Large intestine (tissue), 3 donors: ENCODE results near the gene SNRNP200. TPM values are rescaled to one million over a fixed set of nuclear protein-coding genes. Genes with fewer than 3 reads are reported as not detected.
A peak's percentile ranks its signal among the peaks of the same experiment; 100 is the strongest.
"Not testable (repeated sequence)": the region's sequence is repeated elsewhere in the genome, so short reads cannot be mapped to it uniquely, and the experiment has no call there.

Source experiments
- DNase-seq, 2 donors: peaks; one replicate each; pipeline versions ENCODE4 v3.0.0 to v3.0.0-alpha.2; 2013
- H3K27ac ChIP-seq: one replicate; pipeline ENCODE4 v1.5.1; 2013; ENCODE audit warnings: low read length
- H3K27me3 ChIP-seq: 2 replicates; pipeline ENCODE4 v1.6.1; 2013; ENCODE audit warnings: low read length; ENCODE audit not compliant: control insufficient read depth, insufficient read depth
- H3K36me3 ChIP-seq: 2 replicates; pipeline ENCODE4 v1.6.1; 2013; ENCODE audit warnings: low read length; ENCODE audit not compliant: control insufficient read depth, insufficient read depth
- H3K4me1 ChIP-seq: one replicate; pipeline ENCODE4 v1.6.1; 2013; ENCODE audit warnings: low read length; ENCODE audit not compliant: control insufficient read depth, insufficient read depth
- H3K4me3 ChIP-seq: one replicate; pipeline ENCODE4 v1.5.1; 2013; ENCODE audit warnings: low read length
- H3K9me3 ChIP-seq: one replicate; pipeline ENCODE4 v1.6.1; 2013; ENCODE audit warnings: mild to moderate bottlenecking, low read depth, low read length, moderate library complexity; ENCODE audit not compliant: control insufficient read depth
- WGBS: methylation state at CpG from one replicate; pipeline ENCODE4 v1.1.5; 2013; ENCODE audit warnings: low lambda C conversion rate; ENCODE audit not compliant: insufficient coverage; 5-methylcytosine and 5-hydroxymethylcytosine counted together
- polyA plus RNA-seq: library from polyadenylated mRNA; unstranded; fragments of 120-200 nt; gene quantifications from one replicate; pipeline ENCODE4 v1.2.1, GENCODE V29; 2013

SNRNP200 gene
- polyA plus RNA-seq, 1 donor: 158 TPM

DNA sequence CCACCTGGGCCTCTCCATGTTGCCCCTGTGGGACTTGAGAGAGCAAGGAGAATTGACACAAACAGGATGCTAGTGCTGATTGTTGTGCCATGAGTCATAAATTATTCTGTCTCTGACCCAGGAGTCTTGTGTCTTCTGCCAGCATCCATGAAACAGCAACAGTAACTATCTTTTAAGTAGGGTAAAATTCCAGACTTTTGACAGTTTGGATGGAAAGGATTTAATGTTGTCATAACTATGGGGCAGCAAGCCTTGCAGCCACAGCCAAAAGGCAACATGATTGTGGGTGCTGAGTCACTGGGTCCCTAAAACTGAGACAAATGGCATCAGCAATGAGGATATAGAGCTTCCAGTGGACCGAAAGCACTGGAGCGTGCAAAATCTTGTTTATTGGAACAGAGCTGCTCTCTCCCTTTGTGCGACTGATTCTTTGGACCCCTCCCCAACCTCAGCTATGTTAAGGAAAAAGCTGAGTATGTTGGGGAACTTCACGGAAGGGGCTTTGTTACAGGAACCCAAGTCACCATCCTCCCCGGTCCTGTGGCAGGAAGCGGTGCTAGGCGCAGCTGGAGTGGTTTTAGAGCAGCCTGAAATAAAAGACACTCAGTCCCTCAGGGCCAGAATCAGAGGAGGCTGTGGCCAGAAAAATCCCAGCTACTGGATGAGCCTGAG lies 10.2 kb upstream of the SNRNP200 start:
- H3K27ac ChIP-seq: no peak overlapping the region
- H3K9me3 ChIP-seq: no peaks in the 10 kb centered on the region
- DNase-seq: no peak
- H3K4me1 ChIP-seq: no peaks in the 10 kb centered on the region
- peaks cover 32% of the 10 kb centered on the region for H3K27me3 ChIP-seq
- no CpG with 5 or more reads among the region's 7 CpGs for WGBS
- H3K36me3 ChIP-seq: no peaks in the 10 kb centered on the region
- no peak overlapping the region for H3K4me3 ChIP-seq

DNA sequence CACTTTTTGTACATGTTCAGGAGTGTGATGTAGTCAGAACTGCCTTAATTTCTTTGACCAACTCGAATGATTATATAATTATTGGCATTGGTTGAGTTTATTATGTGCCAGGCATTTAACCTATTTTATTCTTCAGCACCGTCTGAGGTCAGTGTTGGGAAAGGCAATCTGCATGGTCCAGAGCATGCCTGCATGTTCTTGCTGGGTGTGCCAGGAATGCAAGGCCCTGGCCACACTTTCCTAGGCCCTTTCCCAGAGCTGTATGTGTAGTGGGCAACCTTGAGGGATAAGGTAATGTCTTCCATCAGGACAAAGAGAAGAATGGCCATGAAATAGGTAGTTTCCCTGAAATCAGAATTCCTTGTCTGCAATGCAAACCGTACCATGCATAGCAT lies 9.7 kb upstream of the SNRNP200 start:
- H3K4me1 ChIP-seq: no peaks in the 10 kb centered on the region
- no peaks in the 10 kb centered on the region for H3K9me3 ChIP-seq
- no peak overlapping the region for H3K4me3 ChIP-seq
- WGBS: no CpG with 5 or more reads among the region's 3 CpGs
- peaks cover 28% of the 10 kb centered on the region for H3K27me3 ChIP-seq
- no peak for DNase-seq
- no peak overlapping the region for H3K27ac ChIP-seq
- H3K36me3 ChIP-seq: no peaks in the 10 kb centered on the region

DNA sequence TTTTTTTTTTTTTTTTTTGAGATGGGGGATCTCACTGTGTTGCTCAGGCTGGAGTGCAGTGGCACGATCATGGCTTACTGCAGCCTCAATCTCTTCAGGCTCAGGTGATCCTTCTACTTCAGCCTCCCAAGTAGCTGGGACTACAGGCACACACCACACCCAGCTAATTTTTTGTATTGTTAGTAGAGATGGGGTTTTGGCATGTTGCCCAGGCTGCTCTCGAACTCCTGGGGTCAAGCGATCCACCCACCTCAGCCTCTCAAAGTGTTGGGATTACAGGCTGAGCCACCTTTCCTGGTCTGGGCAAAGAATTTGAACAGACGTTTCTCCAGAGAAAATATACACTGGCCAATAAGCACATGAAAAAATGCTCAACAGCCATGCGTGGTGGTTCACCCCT lies 2.9 kb upstream of the SNRNP200 start:
- Histone ChIP-seq H3K27ac (no peak overlapping the region), H3K9me3 (no peaks in the 10 kb centered on the region), H3K36me3 (peaks cover 7% of the 10 kb centered on the region), H3K27me3 (no peaks in the 10 kb centered on the region), H3K4me1 (peaks cover 8% of the 10 kb centered on the region), H3K4me3 (no peak overlapping the region)
- WGBS: 90% methylated on average over 2 of the region's 5 CpGs
- no peak for DNase-seq

DNA sequence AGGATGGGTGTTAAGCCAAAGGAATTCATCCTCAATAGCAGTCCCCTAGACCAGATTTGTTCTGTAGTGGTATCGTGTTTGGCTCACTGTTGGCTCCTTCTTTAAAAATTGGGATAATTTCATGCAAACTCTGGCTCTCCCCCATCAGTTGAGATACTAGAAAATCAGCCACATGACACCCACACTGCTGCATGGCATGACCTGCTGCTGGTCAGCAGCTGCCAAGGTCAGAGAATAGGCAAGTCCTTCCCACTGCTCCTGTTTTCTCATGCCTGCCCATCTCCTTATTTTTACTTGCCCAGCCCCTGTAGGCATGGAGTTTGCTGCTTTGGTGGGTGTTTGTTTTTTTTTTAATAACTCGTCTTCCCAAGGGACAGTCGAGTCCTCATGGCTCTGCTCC lies 1.0 kb upstream of the SNRNP200 start:
- H3K36me3 ChIP-seq: peaks cover 25% of the 10 kb centered on the region
- H3K9me3 ChIP-seq: no peaks in the 10 kb centered on the region
- peak overlapping the region; percentile 94 for H3K4me3 ChIP-seq
- no peak overlapping the region for H3K27ac ChIP-seq
- H3K27me3 ChIP-seq: no peaks in the 10 kb centered on the region
- DNase-seq: no peak
- peaks cover 8% of the 10 kb centered on the region for H3K4me1 ChIP-seq
- no CpG with 5 or more reads among the region's 3 CpGs for WGBS

DNA sequence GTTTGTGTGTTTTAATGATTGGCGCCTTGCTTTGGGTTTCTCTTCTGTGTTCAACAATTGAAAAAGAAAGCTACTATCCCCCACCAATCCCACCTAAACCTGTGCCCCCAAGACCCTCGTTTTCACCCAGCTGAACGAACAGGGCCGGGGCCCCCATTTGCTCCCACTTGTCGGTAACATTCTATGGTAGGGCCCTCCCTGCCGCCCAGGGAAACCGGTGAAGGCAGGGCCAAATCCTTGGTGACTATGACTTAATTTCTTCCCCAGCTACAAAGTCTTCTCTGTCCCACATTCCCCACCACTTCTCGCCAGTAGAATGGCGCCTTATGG lies 598 bp upstream of the SNRNP200 start:
- Histone ChIP-seq H3K36me3 (peaks cover 29% of the 10 kb centered on the region), H3K4me1 (peaks cover 8% of the 10 kb centered on the region), H3K27ac (peak overlapping the region; percentile 85), H3K27me3 (no peaks in the 10 kb centered on the region), H3K9me3 (no peaks in the 10 kb centered on the region), H3K4me3 (peak overlapping the region; percentile 94)
- WGBS: no CpG with 5 or more reads among the region's 9 CpGs
- DNase-seq: no peak

DNA sequence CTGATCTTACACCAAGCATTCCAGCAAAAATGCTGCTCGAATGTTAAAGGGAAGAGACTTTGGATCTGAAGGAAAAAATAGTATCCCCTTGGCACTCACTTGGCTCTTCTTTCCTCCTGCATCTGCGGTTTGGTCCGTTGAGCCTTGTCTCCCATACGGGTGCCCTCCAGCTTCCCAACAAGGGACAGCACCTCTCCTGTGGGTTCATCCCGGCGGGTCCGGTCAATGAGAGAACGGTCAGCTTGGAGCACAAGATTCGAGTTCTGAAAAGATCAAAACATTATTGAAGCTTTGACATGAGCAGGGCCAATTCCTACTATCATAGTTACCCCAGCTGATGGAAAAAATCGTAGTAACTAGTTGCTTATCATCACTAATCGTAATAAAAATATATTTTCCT lies 740 bp downstream of the SNRNP200 start:
- H3K4me1 ChIP-seq: peaks cover 8% of the 10 kb centered on the region
- H3K36me3 ChIP-seq: peaks cover 38% of the 10 kb centered on the region
- no CpG with 5 or more reads among the region's 11 CpGs for WGBS
- peak overlapping the region; percentile 85 for H3K27ac ChIP-seq
- DNase-seq: no peak
- H3K4me3 ChIP-seq: peak overlapping the region; percentile 94
- no peaks in the 10 kb centered on the region for H3K9me3 ChIP-seq
- no peaks in the 10 kb centered on the region for H3K27me3 ChIP-seq

DNA sequence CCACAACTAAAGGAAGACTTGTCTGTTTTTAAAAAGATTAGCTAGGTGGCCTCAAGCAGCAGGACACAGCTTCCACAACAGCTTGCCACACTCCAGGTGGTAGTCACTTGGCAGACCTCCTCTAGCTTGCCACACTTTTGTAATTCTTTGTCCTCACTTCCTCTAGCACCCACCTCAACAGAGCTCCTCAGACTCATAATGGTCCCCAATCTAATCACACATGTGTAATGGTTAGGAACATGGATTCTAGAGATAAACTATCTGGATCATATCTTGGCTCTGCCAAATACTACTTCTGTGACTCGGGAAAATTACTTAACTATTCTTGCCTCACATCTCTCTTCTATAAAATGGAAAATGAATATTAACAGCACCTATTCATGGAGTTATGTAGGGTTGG lies 3.5 kb downstream of the SNRNP200 start:
- no CpG with 5 or more reads among the region's 1 CpG for WGBS
- DNase-seq: no peak
- Histone ChIP-seq H3K27me3 (no peaks in the 10 kb centered on the region), H3K9me3 (no peaks in the 10 kb centered on the region), H3K36me3 (peaks cover 65% of the 10 kb centered on the region), H3K4me1 (peaks cover 8% of the 10 kb centered on the region), H3K27ac (no peak overlapping the region), H3K4me3 (no peak overlapping the region)

DNA sequence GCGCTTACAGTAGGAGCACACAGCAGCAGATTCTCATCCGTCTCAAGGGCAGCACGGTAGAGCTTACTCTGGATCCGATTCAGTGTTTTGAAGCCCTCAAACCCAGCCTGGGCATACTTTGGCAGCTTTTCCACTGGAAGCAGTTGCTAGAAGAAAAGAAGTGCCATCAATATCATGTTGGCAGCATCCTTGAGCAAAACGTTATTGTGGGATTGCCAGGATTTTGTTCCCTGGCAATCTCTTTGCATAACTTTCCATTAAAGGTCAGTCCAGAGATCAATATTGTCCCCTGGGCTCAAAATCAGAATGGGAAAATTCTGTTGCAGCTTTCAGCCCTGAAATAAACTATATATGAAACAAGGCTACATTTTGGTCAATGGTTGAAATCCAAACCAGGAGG lies 8.4 kb downstream of the SNRNP200 start:
- no CpG with 5 or more reads among the region's 5 CpGs for WGBS
- H3K27me3 ChIP-seq: no peaks in the 10 kb centered on the region

DNA sequence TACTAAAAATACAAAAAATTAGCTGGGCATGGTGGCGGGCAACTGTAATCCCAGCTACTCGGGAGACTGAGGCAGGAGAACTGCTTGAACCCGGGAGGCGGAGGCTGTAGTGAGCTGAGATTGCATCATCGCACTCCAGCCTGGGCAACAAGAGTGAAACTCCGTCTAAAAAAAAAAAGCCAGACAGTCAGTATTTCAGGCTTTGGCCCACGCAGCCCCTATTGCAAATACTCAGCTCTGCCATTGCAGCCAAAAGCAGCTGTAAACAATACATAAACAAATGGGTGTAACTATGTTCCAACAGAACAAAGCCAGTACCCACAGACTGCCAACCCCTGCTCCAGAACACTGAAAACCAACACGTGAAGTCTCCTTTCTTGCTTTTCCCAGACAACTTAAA lies 11.1 kb downstream of the SNRNP200 start:
- no CpG with 5 or more reads among the region's 8 CpGs for WGBS

More for the DNA sequence above, 8.4 kb downstream of the SNRNP200 start:
- no peak overlapping the region for H3K27ac ChIP-seq
- no peak for DNase-seq
- peaks cover 93% of the 10 kb centered on the region for H3K36me3 ChIP-seq
- H3K4me3 ChIP-seq: no peak overlapping the region
- no peaks in the 10 kb centered on the region for H3K4me1 ChIP-seq
- H3K9me3 ChIP-seq: no peaks in the 10 kb centered on the region

DNA sequence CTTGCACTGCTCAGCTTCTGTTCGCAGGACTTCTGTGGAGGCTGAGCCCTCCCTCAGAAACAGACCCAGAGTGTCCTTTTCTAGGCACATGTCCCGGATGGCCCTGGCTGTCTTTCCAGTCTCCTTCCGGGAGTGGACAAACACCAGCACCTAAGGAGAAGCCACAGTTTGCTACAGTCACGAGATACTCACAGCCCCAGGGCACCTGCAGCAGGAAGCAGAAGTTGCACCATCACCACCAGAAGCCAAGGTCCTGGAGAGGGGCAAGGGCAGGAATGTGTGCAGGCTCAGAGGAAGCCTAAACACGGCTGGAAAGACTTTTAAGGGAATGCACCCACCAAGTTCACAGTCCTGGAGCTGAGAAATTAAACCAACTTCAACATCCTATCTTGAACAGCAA lies 13.6 kb downstream of the SNRNP200 start:
- no peaks in the 10 kb centered on the region for H3K27me3 ChIP-seq
- no peak for DNase-seq
- no peak overlapping the region for H3K27ac ChIP-seq
- no peak overlapping the region for H3K4me3 ChIP-seq
- H3K36me3 ChIP-seq: peaks cover 97% of the 10 kb centered on the region
- H3K9me3 ChIP-seq: no peaks in the 10 kb centered on the region
- H3K4me1 ChIP-seq: no peaks in the 10 kb centered on the region
- no CpG with 5 or more reads among the region's 5 CpGs for WGBS

More for the DNA sequence above, 11.1 kb downstream of the SNRNP200 start:
- H3K9me3 ChIP-seq, H3K27ac ChIP-seq, DNase-seq, H3K27me3 ChIP-seq, H3K4me3 ChIP-seq, H3K4me1 ChIP-seq: not testable (repeated sequence)
- H3K36me3 ChIP-seq: peaks cover 97% of the 10 kb centered on the region

DNA sequence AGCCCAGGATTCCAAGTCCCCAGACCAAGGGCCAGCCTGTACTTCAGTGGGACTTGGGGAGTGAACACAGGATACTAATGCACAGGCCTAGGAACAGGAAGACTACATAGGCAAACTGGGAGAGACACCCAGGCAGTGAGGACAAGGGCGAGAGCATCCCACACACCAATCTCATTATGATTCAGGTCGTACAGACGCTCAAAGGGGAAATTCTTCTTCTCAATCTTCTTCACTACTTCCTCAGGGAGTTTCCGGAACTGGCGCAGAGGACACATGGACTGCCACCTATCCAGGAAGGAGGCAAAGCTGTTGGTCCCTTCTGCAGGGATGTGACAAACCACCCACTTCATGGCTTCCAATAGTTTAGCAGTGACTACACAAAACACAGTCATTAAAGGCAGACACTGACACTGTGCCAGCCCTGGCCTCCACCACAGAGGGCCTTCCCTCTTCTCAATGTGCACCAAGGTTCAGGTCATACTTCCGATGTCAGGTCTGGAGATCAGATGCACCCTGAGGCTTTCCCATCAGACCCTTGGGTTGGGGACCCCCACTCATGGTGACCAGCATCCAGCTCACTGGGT lies 18.0 kb downstream of the SNRNP200 start:
- Histone ChIP-seq H3K36me3 (peaks cover 97% of the 10 kb centered on the region), H3K27ac (no peak overlapping the region), H3K4me3 (no peak overlapping the region), H3K4me1 (no peaks in the 10 kb centered on the region), H3K27me3 (no peaks in the 10 kb centered on the region), H3K9me3 (no peaks in the 10 kb centered on the region)
- DNase-seq: no peak
- WGBS: no CpG with 5 or more reads among the region's 6 CpGs
